HepG2 (cell line): Measurements from ENCODE around the gene COPS6. TPM values are rescaled to one million over a fixed set of nuclear protein-coding genes. Genes with fewer than 3 reads are reported as not detected.
A peak's percentile ranks its signal among the peaks of the same experiment; 100 is the strongest.

Experiments used
- HNF1A ChIP-seq, 2 experiments: sonication (generic) in 1 of 2; formaldehyde crosslinking in 1 of 2; IDR thresholded peaks; 2 replicates each; pipeline versions ENCODE4 v1.4.0 to v1.6.1; 2016 to 2020; ENCODE audit warnings: borderline replicate concordance in 1 of 2, low read depth in 1 of 2, mild to moderate bottlenecking in 1 of 2, missing genetic modification reagents in 1 of 2
- POLR2A ChIP-seq, 2 experiments: IDR thresholded peaks; 2 replicates each; pipeline ENCODE4 v1.6.1; 2011; ENCODE audit warnings: low read depth in 2 of 2, low read length in 2 of 2, mild to moderate bottlenecking in 1 of 2, moderate library complexity in 1 of 2; ENCODE audit not compliant: insufficient read depth in 1 of 2
- TOE1 ChIP-seq: sonication (generic); formaldehyde crosslinking; IDR thresholded peaks from 2 replicates; pipeline ENCODE4 v1.4.0; 2020; ENCODE audit warnings: mild to moderate bottlenecking, missing genetic modification reagents
- ZBTB33 ChIP-seq: sonication (generic); formaldehyde crosslinking; IDR thresholded peaks from 2 replicates; pipeline ENCODE4 v1.4.0; 2020; ENCODE audit warnings: missing genetic modification reagents
- ZBTB40 ChIP-seq, 2 experiments: fragments of 450-650 bp in 1 of 2; sonication (generic) in 1 of 2; formaldehyde crosslinking in 1 of 2; IDR thresholded peaks; 2 replicates each; pipeline versions ENCODE4 v1.6.1 to v1.8.0; 2016 to 2022; ENCODE audit warnings: antibody characterized with exemption in 1 of 2, mild to moderate bottlenecking in 1 of 2, missing genetic modification reagents in 1 of 2
- ZNF329 ChIP-seq: sonication (generic); formaldehyde crosslinking; IDR thresholded peaks from 2 replicates; pipeline ENCODE4 v1.9.0; 2021; ENCODE audit warnings: low read depth, mild to moderate bottlenecking, missing genetic modification reagents
- ZNF691 ChIP-seq: sonication (generic); formaldehyde crosslinking; IDR thresholded peaks from 2 replicates; pipeline ENCODE4 v1.4.0; 2020; ENCODE audit warnings: missing genetic modification reagents, low read depth, mild to moderate bottlenecking, borderline replicate concordance
- polyA plus RNA-seq, 8 experiments: library from polyadenylated mRNA; depleted of rRNA in 3 of 8; stranded (reverse) in 7 of 8; unstranded in 1 of 8; fragments of >200 nt; fragmentation: Illumina TruSeq in 4 of 8; extraction: Trizol in 4 of 8; gene quantifications; 2 replicates each; pipeline versions ENCODE4 v1.2.1 to v1.2.3, GENCODE V29; 2011 to 2016; ENCODE audit warnings: low read depth in 4 of 8, missing spikeins in 1 of 8, mixed read lengths in 1 of 8; ENCODE audit not compliant: insufficient read depth in 1 of 8
- total RNA-seq, 5 experiments: library from RNA; depleted of rRNA; stranded (reverse); fragments of >200 nt; fragmentation: Illumina TruSeq; extraction: Trizol; gene quantifications; 2 replicates each; pipeline ENCODE4 v1.2.3, GENCODE V29; 2016; ENCODE audit warnings: low read depth in 1 of 5
- TF ChIP-seq, protein P1 (sequence below): sonication (generic); formaldehyde crosslinking; IDR thresholded peaks from 2 replicates; pipeline ENCODE4 v1.8.0; 2022; ENCODE audit warnings: mild to moderate bottlenecking, missing genetic modification reagents

Gene COPS6
- total and polyA plus RNA-seq, 2 of the 13 experiments (the other 11 are each of a cell fraction or from before 2014, with no cell fraction given), result 33.4 to 117 TPM

DNA sequence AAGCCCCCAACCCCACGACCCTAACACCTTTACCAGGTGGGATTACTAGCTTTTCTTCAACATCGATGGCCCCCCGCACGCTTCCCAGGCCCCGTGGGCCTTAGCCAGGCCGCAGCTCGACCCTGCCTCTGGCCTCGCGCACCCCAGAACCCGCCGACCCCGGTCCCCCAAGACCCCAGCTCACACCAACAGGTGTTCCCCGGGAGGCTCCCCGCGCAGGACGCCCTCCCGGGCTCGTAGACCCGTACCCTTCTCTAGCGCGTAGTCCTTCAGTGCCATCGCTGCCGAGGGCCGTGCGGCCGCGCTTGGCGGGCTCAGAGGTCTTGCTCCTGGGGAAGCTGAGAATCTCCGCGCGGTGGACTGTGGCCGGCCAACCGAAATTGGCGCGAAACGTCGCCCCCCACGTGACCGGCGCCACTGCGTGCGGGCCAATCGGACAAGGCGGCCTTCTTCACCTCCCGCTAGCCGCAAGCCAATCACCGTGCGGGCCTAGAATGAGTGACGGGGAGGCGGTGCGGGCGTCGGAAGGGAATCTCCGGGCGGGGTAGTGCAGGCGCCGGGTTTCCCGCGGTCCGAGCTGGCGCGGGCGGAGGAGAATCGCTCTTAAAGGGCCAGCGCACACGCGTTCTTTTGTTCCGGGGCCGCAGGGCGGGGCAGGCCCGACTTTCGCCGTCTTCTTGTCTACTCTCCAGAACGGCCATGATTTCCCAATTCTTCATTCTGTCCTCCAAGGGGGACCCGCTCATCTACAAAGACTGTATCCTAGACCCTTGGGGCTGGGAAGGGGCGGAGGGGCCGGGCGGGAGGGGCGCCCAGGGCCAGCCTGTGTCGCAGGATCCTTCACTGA is 12.5 kb downstream of the COPS6 start, which contains the start of the genes AP4M1 and MCM7 (continued):
- TF ChIP-seq ZBTB33, result no peak
- TF ChIP-seq, protein P1, sequence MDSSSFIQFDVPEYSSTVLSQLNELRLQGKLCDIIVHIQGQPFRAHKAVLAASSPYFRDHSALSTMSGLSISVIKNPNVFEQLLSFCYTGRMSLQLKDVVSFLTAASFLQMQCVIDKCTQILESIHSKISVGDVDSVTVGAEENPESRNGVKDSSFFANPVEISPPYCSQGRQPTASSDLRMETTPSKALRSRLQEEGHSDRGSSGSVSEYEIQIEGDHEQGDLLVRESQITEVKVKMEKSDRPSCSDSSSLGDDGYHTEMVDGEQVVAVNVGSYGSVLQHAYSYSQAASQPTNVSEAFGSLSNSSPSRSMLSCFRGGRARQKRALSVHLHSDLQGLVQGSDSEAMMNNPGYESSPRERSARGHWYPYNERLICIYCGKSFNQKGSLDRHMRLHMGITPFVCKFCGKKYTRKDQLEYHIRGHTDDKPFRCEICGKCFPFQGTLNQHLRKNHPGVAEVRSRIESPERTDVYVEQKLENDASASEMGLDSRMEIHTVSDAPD, result peak; percentile 71; the same call in 1 of the 2 replicates
- no peak for TF ChIP-seq ZBTB40 (IDR thresholded peaks at IDR 0.05)
- no peak; the same call in 1 of the 2 replicates for TF ChIP-seq ZBTB40 (CRISPR knock-in tag; IDR thresholded peaks at IDR 0.05)
- no peak for TF ChIP-seq HNF1A (IDR thresholded peaks at IDR 0.05; ENCODE audit: low read depth)
- peak; percentile 4; the same call in 1 of the 2 replicates for TF ChIP-seq HNF1A (CRISPR knock-in tag; IDR thresholded peaks at IDR 0.05; ENCODE audit: borderline replicate concordance)
- no peak for TF ChIP-seq TOE1 (CRISPR knock-in tag)
- no peak for TF ChIP-seq ZNF329
- no peak for TF ChIP-seq ZNF691 (CRISPR knock-in tag)
- TF ChIP-seq POLR2A (IDR thresholded peaks at IDR 0.05; ENCODE audit: insufficient read depth in 1 of 2, low read depth in 2 of 2, low read length in 2 of 2), result peak; percentile 57 to 72; a peak in 3 of 4 replicates
